SK-N-SH (cell line): Measurements from ENCODE around the gene FLVCR1. TPM values are rescaled to one million over a fixed set of nuclear protein-coding genes. Genes with fewer than 3 reads are reported as not detected.

Experiments used
- CTCF ChIA-PET: fragments of 300-600, 350-600 bp; formaldehyde crosslinking; extraction: SDS; loops from one replicate; lab custom pipeline; 2021; lab: Yijun Ruan, JAX
- POLR2A ChIA-PET: fragments of 350-600 bp; sonication (Branson Sonifier 250); formaldehyde crosslinking; extraction: SDS; loops from one replicate; lab custom pipeline; 2020; ENCODE audit warnings: antibody characterized with exemption, inconsistent platforms; lab: Yijun Ruan, JAX
- DNase-seq: peaks from one replicate; pipeline ENCODE4 v3.0.0; 2012
- H2AFZ ChIP-seq: fragments of 200-600 bp; sonication (generic); 2 replicates; pipeline ENCODE4 v1.8.1; 2016; ENCODE audit warnings: antibody characterized with exemption, mild to moderate bottlenecking, low read depth
- H3F3A ChIP-seq: fragments of 200-600 bp; sonication (generic); replicated peaks from 2 replicates; pipeline ENCODE3; 2016; ENCODE audit warnings: antibody characterized with exemption, mild to moderate bottlenecking; ENCODE audit not compliant: insufficient read depth
- H3K27ac ChIP-seq, 2 experiments: fragments of 200-500 bp in 1 of 2; fragments of 200-600 bp in 1 of 2; sonication (Bioruptor generic) in 1 of 2; sonication (generic), shearing (Covaris generic) in 1 of 2; 2 replicates each; pipeline versions ENCODE4 v1.5.1 to v1.6.1; 2014 to 2016; ENCODE audit warnings: low read depth in 2 of 2, inconsistent platforms in 1 of 2, low read length in 1 of 2, mild to moderate bottlenecking in 1 of 2, mixed read lengths in 1 of 2
- H3K27me3 ChIP-seq: fragments of 200-600 bp; sonication (generic), shearing (Covaris generic); 2 replicates; pipeline ENCODE4 v1.6.1; 2016; ENCODE audit warnings: mixed run types; ENCODE audit not compliant: insufficient read depth
- H3K36me3 ChIP-seq, 2 experiments: fragments of 200-500 bp in 1 of 2; fragments of 200-600 bp in 1 of 2; sonication (Bioruptor generic) in 1 of 2; sonication (generic) in 1 of 2; replicated peaks in 1 of 2; 2 replicates each; pipeline versions ENCODE3 to v1.5.1; 2014 to 2016; ENCODE audit warnings: low read length in 1 of 2, mild to moderate bottlenecking in 1 of 2; ENCODE audit not compliant: insufficient read depth in 2 of 2, control insufficient read depth in 1 of 2
- H3K4me1 ChIP-seq, 2 experiments: fragments of 200-500 bp in 1 of 2; fragments of 200-600 bp in 1 of 2; sonication (Bioruptor generic) in 1 of 2; sonication (generic), shearing (Covaris generic) in 1 of 2; 2 replicates each; pipeline versions ENCODE4 v1.5.1 to v1.6.1; 2014 to 2016; ENCODE audit warnings: low read depth in 1 of 2, low read length in 1 of 2, mixed run types in 1 of 2; ENCODE audit not compliant: insufficient read depth in 2 of 2, control insufficient read depth in 1 of 2
- H3K4me2 ChIP-seq: fragments of 200-600 bp; sonication (generic), shearing (Covaris generic); 2 replicates; pipeline ENCODE4 v1.6.1; 2017; ENCODE audit warnings: mixed run types
- H3K4me3 ChIP-seq, 2 experiments: fragments of 200-500 bp in 1 of 2; fragments of 200-600 bp in 1 of 2; sonication (Bioruptor generic) in 1 of 2; sonication (generic), shearing (Covaris generic) in 1 of 2; 2 replicates each; pipeline versions ENCODE4 v1.5.1 to v1.8.1; 2014 to 2016; ENCODE audit warnings: low read depth in 2 of 2, inconsistent platforms in 1 of 2, low read length in 1 of 2, mild to moderate bottlenecking in 1 of 2, mixed read lengths in 1 of 2, moderate library complexity in 1 of 2
- H3K79me2 ChIP-seq: fragments of 200-600 bp; sonication (generic); 2 replicates; pipeline ENCODE4 v1.8.1; 2017; ENCODE audit warnings: mild to moderate bottlenecking; ENCODE audit not compliant: insufficient read depth
- H3K9ac ChIP-seq: fragments of 200-600 bp; sonication (generic); 2 replicates; pipeline ENCODE4 v1.6.1; 2017; ENCODE audit warnings: mixed run types
- H3K9me2 ChIP-seq: fragments of 200-600 bp; sonication (generic); 2 replicates; pipeline ENCODE4 v1.6.1; 2017; ENCODE audit warnings: mixed run types
- H3K9me3 ChIP-seq: fragments of 200-600 bp; sonication (generic); 2 replicates; pipeline ENCODE4 v1.6.1; 2017; ENCODE audit warnings: mixed run types, mild to moderate bottlenecking, moderate library complexity
- H4K20me1 ChIP-seq: fragments of 200-600 bp; sonication (generic); 2 replicates; pipeline ENCODE4 v1.6.1; 2017; ENCODE audit warnings: mild to moderate bottlenecking, mixed run types; ENCODE audit not compliant: insufficient read depth
- EP300 ChIP-seq, 2 experiments: IDR thresholded peaks; 2 replicates each; pipeline versions ENCODE4 v1.4.0 to v1.6.1; 2012; ENCODE audit warnings: borderline replicate concordance in 1 of 2, low read depth in 1 of 2, low read length in 1 of 2
- EZH2phosphoT487 ChIP-seq: fragments of 200-600 bp; sonication (generic); IDR thresholded peaks from 2 replicates; pipeline ENCODE4 v1.6.1; 2017; ENCODE audit warnings: low read depth, mixed run types, mild to moderate bottlenecking, antibody characterized with exemption, moderate library complexity, borderline replicate concordance
- FOXM1 ChIP-seq: IDR thresholded peaks from 2 replicates; pipeline ENCODE4 v1.4.0; 2012; ENCODE audit warnings: low read depth, mild to moderate bottlenecking
- GATA2 ChIP-seq: sonication (generic); formaldehyde crosslinking; IDR thresholded peaks from 2 replicates; pipeline ENCODE4 v1.5.0; 2020; ENCODE audit warnings: mild to moderate bottlenecking, missing genetic modification reagents
- NFIC ChIP-seq: IDR thresholded peaks from 2 replicates; pipeline ENCODE4 v1.4.0; 2012; ENCODE audit warnings: borderline replicate concordance
- NRF1 ChIP-seq: IDR thresholded peaks from 2 replicates; pipeline ENCODE4 v1.6.1; 2012; ENCODE audit warnings: low read depth, mild to moderate bottlenecking, low read length
- RAD21 ChIP-seq: IDR thresholded peaks from 2 replicates; pipeline ENCODE4 v1.6.1; 2012; ENCODE audit warnings: mild to moderate bottlenecking, low read length
- SIN3A ChIP-seq: IDR thresholded peaks from 2 replicates; pipeline ENCODE4 v1.6.1; 2012; ENCODE audit warnings: low read depth, mild to moderate bottlenecking, low read length, moderate library complexity, borderline replicate concordance
- SMC3 ChIP-seq: IDR thresholded peaks from 2 replicates; pipeline ENCODE4 v1.6.1; 2012; ENCODE audit warnings: low read depth, low read length, improper control_type of control experiment
- TEAD4 ChIP-seq: IDR thresholded peaks from 2 replicates; pipeline ENCODE4 v1.4.0; 2012; ENCODE audit warnings: mild to moderate bottlenecking, borderline replicate concordance; ENCODE audit not compliant: insufficient read depth
- YY1 ChIP-seq: IDR thresholded peaks from 2 replicates; pipeline ENCODE4 v1.4.0; 2012; ENCODE audit warnings: low read depth, mild to moderate bottlenecking
- WGBS: methylation state at CpG from one replicate; pipeline ENCODE4 v1.1.6; 2017; ENCODE audit warnings: low lambda C conversion rate; 5-methylcytosine and 5-hydroxymethylcytosine counted together
- polyA plus RNA-seq, 3 experiments: library from polyadenylated mRNA; depleted of rRNA; stranded (reverse); fragments of >200 nt; gene quantifications; 2 replicates each; pipeline ENCODE4 v1.2.3, GENCODE V29; 2012
- TF ChIP-seq, protein P1 (sequence below): fragments of 150-350 bp; IDR thresholded peaks from 2 replicates; pipeline ENCODE4 v1.6.1; 2017; ENCODE audit warnings: antibody characterized with exemption, low read length, low read depth, borderline replicate concordance
- TF ChIP-seq, protein P2 (sequence below): IDR thresholded peaks from 2 replicates; pipeline ENCODE4 v1.4.0; 2012; ENCODE audit warnings: low read depth, borderline replicate concordance
- TF ChIP-seq, protein P3 (sequence below): IDR thresholded peaks from 2 replicates; pipeline ENCODE4 v1.6.1; 2012; ENCODE audit warnings: mild to moderate bottlenecking, low read depth, low read length, moderate library complexity

FLVCR1 gene
- polyA plus RNA-seq, 1 of the 3 experiments (the other 2 are of a cell fraction) = 1.7 TPM

DNA sequence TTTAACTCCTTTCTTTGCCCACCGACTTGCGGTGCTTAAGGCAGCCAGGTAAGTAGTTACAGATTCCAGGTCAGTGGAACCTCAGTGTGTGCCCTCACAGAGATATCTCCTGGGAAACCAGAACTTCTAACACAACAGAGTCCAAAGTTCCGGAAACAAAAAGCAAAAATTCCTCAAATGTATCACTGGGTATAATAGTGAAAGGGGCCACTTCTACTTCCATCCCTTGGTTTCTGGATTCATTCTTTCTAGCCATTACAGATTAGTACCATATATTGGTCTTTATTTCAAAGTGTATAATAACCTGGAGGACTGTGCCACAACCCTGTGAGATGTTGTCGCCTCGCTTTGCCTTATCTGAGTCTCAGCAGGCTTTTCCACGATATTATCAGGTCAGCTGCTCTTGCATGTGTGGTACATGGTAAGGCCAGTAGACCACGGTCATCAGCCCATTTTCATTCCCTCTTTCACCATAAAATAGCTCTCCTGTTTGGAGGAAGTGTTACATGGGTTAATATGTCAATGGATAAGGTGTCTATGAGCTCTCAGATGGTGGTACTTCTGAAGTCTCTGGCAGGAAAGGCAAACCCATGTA lies 77.4 kb downstream of the FLVCR1 start:
- H3K9ac ChIP-seq = no peak overlapping the region
- H3K36me3 ChIP-seq = no peaks in the 10 kb centered on the region
- WGBS = 71% methylated on average over 7 of the region's 7 CpGs
- H3K4me2 ChIP-seq = no peak overlapping the region
- H2AFZ ChIP-seq = no peak overlapping the region
- ChIA-PET CTCF (interaction anchor here (1.2 kb wide), 1 partner anchor 32 kb away, joined by 4 read pairs; no protein-coding TSS in a partner anchor), POLR2A (no interaction called here)
- H3K27ac ChIP-seq = no peak overlapping the region
- no peaks in the 10 kb centered on the region; the same call in 1 of the 2 replicates for H3K27me3 ChIP-seq
- no peak overlapping the region for H3K4me3 ChIP-seq
- H3K9me2 ChIP-seq = no peaks in the 10 kb centered on the region
- no peak for TF ChIP-seq EP300 (IDR thresholded peaks at IDR 0.05; ENCODE audit: borderline replicate concordance in 1 of 2, low read depth in 1 of 2, low read length in 1 of 2)
- TF ChIP-seq, protein P1, sequence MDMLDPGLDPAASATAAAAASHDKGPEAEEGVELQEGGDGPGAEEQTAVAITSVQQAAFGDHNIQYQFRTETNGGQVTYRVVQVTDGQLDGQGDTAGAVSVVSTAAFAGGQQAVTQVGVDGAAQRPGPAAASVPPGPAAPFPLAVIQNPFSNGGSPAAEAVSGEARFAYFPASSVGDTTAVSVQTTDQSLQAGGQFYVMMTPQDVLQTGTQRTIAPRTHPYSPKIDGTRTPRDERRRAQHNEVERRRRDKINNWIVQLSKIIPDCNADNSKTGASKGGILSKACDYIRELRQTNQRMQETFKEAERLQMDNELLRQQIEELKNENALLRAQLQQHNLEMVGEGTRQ = no peak
- TF ChIP-seq, protein P2, sequence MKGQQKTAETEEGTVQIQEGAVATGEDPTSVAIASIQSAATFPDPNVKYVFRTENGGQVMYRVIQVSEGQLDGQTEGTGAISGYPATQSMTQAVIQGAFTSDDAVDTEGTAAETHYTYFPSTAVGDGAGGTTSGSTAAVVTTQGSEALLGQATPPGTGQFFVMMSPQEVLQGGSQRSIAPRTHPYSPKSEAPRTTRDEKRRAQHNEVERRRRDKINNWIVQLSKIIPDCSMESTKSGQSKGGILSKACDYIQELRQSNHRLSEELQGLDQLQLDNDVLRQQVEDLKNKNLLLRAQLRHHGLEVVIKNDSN = no peak
- no peaks in the 10 kb centered on the region for H3F3A ChIP-seq
- no peaks in the 10 kb centered on the region for H3K9me3 ChIP-seq
- DNase-seq = no peak
- H4K20me1 ChIP-seq = no peaks in the 10 kb centered on the region
- H3K79me2 ChIP-seq = no peaks in the 10 kb centered on the region
- H3K4me1 ChIP-seq = no peaks in the 10 kb centered on the region

DNA sequence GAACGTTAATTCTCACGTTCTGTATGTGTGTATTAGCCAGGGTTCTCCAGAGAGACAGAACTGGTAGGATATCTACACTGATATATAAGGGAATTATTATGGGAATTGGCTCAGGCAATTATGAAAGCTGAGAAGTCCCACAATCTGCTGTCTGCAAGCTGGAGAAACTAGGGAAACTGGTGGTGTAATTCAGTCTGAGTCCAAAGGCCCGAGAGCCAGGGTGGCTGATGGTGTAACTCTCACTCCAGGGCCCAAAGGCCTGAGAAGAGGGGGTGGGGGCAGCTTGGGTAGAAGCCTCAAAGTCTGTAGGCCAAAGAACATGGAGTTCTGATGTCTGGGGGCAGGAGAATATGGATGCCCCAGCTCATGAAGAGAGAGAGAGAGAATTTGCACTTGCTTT lies 79.0 kb downstream of the FLVCR1 start:
- Histone ChIP-seq H3K79me2 (no peaks in the 10 kb centered on the region), H3K9me2 (no peaks in the 10 kb centered on the region), H4K20me1 (no peaks in the 10 kb centered on the region), H3K4me3 (no peak overlapping the region), H3K27me3 (no peaks in the 10 kb centered on the region; the same call in 1 of the 2 replicates), H3F3A (no peaks in the 10 kb centered on the region), H3K36me3 (no peaks in the 10 kb centered on the region), H3K9ac (no peak overlapping the region), H3K27ac (no peak overlapping the region), H3K9me3 (no peaks in the 10 kb centered on the region), H2AFZ (no peak overlapping the region), H3K4me2 (no peak overlapping the region), H3K4me1 (no peaks in the 10 kb centered on the region)
- no peak for DNase-seq
- WGBS = 82% methylated on average over 3 of the region's 3 CpGs
- ChIA-PET POLR2A (no interaction called here), CTCF (interaction anchor here (1.0 kb wide), 1 partner anchor 13 kb away, joined by 3 read pairs; no protein-coding TSS in a partner anchor)
- no peak for TF ChIP-seq EZH2phosphoT487
- TF ChIP-seq RAD21 = no peak
- no peak for TF ChIP-seq NRF1
- TF ChIP-seq SIN3A = no peak
- TF ChIP-seq GATA2 = no peak
- no peak for TF ChIP-seq YY1
- TF ChIP-seq NFIC = no peak
- no peak for TF ChIP-seq TEAD4
- TF ChIP-seq FOXM1 = no peak
- TF ChIP-seq, protein P3, sequence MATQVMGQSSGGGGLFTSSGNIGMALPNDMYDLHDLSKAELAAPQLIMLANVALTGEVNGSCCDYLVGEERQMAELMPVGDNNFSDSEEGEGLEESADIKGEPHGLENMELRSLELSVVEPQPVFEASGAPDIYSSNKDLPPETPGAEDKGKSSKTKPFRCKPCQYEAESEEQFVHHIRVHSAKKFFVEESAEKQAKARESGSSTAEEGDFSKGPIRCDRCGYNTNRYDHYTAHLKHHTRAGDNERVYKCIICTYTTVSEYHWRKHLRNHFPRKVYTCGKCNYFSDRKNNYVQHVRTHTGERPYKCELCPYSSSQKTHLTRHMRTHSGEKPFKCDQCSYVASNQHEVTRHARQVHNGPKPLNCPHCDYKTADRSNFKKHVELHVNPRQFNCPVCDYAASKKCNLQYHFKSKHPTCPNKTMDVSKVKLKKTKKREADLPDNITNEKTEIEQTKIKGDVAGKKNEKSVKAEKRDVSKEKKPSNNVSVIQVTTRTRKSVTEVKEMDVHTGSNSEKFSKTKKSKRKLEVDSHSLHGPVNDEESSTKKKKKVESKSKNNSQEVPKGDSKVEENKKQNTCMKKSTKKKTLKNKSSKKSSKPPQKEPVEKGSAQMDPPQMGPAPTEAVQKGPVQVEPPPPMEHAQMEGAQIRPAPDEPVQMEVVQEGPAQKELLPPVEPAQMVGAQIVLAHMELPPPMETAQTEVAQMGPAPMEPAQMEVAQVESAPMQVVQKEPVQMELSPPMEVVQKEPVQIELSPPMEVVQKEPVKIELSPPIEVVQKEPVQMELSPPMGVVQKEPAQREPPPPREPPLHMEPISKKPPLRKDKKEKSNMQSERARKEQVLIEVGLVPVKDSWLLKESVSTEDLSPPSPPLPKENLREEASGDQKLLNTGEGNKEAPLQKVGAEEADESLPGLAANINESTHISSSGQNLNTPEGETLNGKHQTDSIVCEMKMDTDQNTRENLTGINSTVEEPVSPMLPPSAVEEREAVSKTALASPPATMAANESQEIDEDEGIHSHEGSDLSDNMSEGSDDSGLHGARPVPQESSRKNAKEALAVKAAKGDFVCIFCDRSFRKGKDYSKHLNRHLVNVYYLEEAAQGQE = no peak
- no peak for TF ChIP-seq SMC3
